IPS-11a (cell line): ENCODE measurements around the gene SIMC1.
A peak's percentile ranks its signal among the peaks of the same experiment; 100 is the strongest.
"Not testable (repeated sequence)": the region's sequence is repeated elsewhere in the genome, so short reads cannot be mapped to it uniquely, and the experiment has no call there.

ENCODE experiments used
- H3K4me3 ChIP-seq: one replicate; pipeline ENCODE4 v1.5.1; 2013; ENCODE audit warnings: low read depth, low read length, control low read depth

The SIMC1 gene

GRCh38 chr5:176237971-176238644 lies at the start of gene SIMC1:
Gene SIMC1 (plus strand): TSS chr5:176238424. CDS start chr5:176238509, 85 bp downstream.
- not testable (repeated sequence) for H3K4me3 ChIP-seq

GRCh38 chr5:176188506-176189193 lies 49.6 kb upstream of the SIMC1 start:
- H3K4me3 ChIP-seq: no peak overlapping the region

- H3K4me3 ChIP-seq: no peak overlapping the region
Observed at GRCh38 chr5:176189857-176190256, 48.4 kb upstream of the SIMC1 start.

- H3K4me3 ChIP-seq: no peak overlapping the region
Observed at GRCh38 chr5:176190886-176191755, 47.1 kb upstream of the SIMC1 start.

DNA sequence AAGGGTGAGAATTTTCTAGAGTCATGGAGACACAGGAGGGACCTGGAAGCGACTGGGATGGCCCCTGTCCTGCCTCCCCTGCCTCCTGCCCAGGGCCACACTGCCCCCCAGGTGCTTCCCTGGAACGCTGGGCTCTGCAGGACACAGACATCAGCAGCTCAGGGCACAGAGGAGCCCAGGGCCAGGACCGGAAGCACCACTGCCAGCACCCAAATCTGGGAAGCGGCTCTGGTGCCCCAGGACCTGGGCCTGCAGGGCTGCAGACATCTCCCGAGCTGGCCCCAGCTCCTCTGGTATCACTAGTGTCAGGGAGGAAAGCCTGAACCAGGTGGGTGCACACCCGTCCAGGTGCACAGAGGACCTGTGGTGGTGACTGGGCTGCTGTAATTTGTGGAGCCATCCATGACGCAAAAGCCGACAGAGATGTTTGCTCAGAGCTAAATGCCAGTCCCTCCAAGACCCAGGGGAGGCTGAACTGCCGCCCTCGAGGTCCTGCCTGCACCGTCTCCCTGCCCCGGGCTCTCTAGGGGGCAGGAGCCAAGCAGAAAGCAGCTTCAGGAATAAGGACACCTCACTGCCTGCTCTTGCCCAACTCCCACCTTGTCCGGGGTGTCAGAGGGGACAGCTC lies 46.0 kb upstream of the SIMC1 start:
- H3K4me3 ChIP-seq: no peak overlapping the region

- not testable (repeated sequence) for H3K4me3 ChIP-seq
Observed at GRCh38 chr5:176192722-176193117, 45.5 kb upstream of the SIMC1 start.

GRCh38 chr5:176193636-176194035 lies 44.6 kb upstream of the SIMC1 start:
- H3K4me3 ChIP-seq: not testable (repeated sequence)

DNA sequence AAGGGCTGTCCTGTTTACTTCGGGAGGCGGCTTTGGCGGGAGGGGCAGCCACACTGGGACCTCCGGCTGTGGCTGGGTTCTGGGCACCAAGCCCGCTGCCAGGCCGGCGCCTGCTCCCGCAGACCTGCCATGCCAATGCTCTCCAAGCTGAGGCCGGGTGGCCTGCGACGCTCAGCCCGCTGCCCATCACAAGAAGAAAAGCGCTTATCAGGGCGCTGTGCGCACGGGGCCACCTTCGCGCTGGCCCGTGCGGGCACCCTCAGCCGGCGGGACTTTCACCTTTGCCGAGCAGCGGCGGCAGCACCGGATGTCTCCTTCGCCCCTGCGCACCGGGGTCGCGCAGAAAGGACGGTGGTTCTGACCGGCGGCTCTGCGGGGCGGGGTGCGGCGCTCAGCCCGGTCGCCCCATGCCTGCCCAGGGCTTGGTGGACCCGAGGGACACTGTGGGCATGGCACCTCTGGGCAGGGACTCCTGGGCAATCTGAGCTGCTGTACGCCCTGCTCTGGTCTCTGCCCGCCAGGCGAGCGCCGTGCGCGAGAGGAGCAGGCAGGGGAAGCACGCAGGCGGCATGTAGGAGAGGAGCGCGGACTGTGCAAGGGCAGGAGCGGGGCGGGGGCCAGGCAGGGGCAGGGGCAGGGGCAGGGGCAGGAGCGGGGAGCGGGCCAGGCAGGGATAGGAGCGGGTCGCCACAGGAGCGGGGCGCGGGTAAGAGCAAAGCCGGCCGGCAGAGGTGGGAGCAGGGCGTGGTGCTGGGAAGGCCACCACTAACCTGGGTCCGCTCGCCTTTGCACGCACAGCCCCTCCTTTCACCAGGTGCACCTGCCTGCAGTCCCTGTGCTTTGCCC lies 43.8 kb upstream of the SIMC1 start:
- peak overlapping the region; percentile 10 for H3K4me3 ChIP-seq

DNA sequence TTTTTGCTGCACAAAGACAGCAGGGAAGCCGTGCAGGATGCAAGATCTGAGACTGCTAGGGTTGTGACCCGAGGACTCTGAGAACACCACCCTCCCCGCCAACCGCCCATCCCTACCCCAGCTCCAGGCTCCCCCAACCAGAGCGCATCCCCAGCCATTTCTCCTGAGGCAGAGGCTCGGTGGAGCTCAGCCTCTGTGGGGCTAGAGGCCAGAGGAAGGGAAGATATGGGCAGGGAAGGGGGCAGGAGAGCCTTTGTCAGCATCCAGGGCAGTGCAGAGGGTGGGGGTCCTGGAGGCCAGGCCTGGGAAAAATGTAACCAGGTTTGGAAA lies 43.2 kb upstream of the SIMC1 start:
- not testable (repeated sequence) for H3K4me3 ChIP-seq

GRCh38 chr5:176195487-176196207 lies 42.6 kb upstream of the SIMC1 start:
- H3K4me3 ChIP-seq: not testable (repeated sequence)

- H3K4me3 ChIP-seq: not testable (repeated sequence)
Observed at GRCh38 chr5:176196781-176197180, 41.4 kb upstream of the SIMC1 start.

- H3K4me3 ChIP-seq: not testable (repeated sequence)
Observed at GRCh38 chr5:176197234-176197858, 40.9 kb upstream of the SIMC1 start.

GRCh38 chr5:176198299-176198698 lies 39.9 kb upstream of the SIMC1 start:
- not testable (repeated sequence) for H3K4me3 ChIP-seq

- H3K4me3 ChIP-seq: peak overlapping the region; percentile 33
Observed at GRCh38 chr5:176198991-176199733, 39.1 kb upstream of the SIMC1 start.

GRCh38 chr5:176199803-176200399 lies 38.3 kb upstream of the SIMC1 start:
- not testable (repeated sequence) for H3K4me3 ChIP-seq

- H3K4me3 ChIP-seq: no peak overlapping the region
Observed at GRCh38 chr5:176201811-176202210, 36.4 kb upstream of the SIMC1 start.

DNA sequence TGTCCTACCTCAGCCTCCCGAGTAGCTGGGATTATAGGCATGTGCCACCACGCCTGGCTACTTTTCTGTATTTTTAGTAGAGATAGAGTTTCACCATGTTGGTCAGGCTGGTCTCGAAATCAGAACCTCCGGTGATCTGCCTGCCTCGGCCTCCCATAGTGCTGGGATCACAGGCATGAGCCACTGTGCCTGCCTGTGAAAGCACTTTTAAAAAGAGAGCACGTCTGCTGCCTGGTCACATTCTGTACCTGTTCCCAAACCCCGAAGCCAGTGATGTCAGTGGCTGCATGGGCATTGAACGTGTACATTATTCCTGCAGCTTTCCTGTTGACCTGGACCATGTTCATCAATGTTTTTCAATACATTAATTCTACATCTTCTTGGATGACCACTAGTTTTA lies 35.1 kb upstream of the SIMC1 start:
- H3K4me3 ChIP-seq: no peak overlapping the region

- H3K4me3 ChIP-seq: not testable (repeated sequence)
Observed at GRCh38 chr5:176203535-176203934, 34.7 kb upstream of the SIMC1 start.
